Effector memory CD4-positive, alpha-beta T cell (primary cell): ENCODE data around the gene C20orf144.
A peak's percentile ranks its signal among the peaks of the same experiment; 100 is the strongest.

Experiments
- DNase-seq, 3 donors: peaks; one replicate each; pipeline ENCODE4 v3.0.0-alpha.2; 2020
- H3K27ac ChIP-seq: 2 replicates; pipeline ENCODE4 v1.7.0; 2013; ENCODE audit warnings: mild to moderate bottlenecking, low read length, moderate library complexity; ENCODE audit not compliant: insufficient read depth, poor library complexity, severe bottlenecking
- H3K27me3 ChIP-seq: replicated peaks from 2 replicates; pipeline ENCODE4 v1.7.0; 2013; ENCODE audit warnings: mild to moderate bottlenecking, low read length; ENCODE audit not compliant: insufficient read depth, control insufficient read depth, poor library complexity, severe bottlenecking
- H3K36me3 ChIP-seq: 2 replicates; pipeline ENCODE4 v1.7.0; 2013; ENCODE audit warnings: mild to moderate bottlenecking, low read length, moderate library complexity; ENCODE audit not compliant: control insufficient read depth, insufficient read depth
- H3K4me1 ChIP-seq: 2 replicates; pipeline ENCODE4 v1.7.0; 2013; ENCODE audit warnings: low read length, mild to moderate bottlenecking; ENCODE audit not compliant: control insufficient read depth, insufficient read depth, poor library complexity, severe bottlenecking
- H3K4me3 ChIP-seq: 2 replicates; pipeline ENCODE4 v1.7.0; 2013; ENCODE audit warnings: low read length, low read depth, mild to moderate bottlenecking; ENCODE audit not compliant: insufficient read depth, poor library complexity, severe bottlenecking
- H3K9me3 ChIP-seq: 2 replicates; pipeline ENCODE4 v1.7.0; 2013; ENCODE audit warnings: mild to moderate bottlenecking, low read length, moderate library complexity; ENCODE audit not compliant: control insufficient read depth

C20orf144 gene

DNA sequence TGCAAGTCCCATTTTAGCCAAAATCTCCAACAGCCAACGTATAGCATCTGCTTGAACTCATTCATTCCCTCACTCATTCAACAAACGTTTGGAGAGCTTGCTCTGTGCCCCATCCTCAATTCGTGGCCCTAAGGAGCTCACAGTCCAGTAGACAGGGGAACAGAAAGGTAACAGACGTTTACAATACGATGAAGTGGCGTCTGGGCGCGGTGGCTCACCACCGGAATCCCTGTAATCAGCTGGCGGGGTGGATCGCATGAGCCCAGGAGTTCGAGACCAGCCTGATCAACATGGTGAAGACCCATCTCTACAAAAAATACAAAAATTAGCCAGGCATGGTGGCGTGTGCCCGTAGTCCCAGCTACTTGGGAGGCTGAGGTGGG lies 24.8 kb downstream of the C20orf144 start:
- Histone ChIP-seq H3K27ac (peak overlapping the region; percentile 27), H3K36me3 (no peaks in the 10 kb centered on the region), H3K4me1 (peaks cover 17% of the 10 kb centered on the region), H3K4me3 (peak overlapping the region; percentile 0), H3K27me3 (no peaks in the 10 kb centered on the region), H3K9me3 (no peaks in the 10 kb centered on the region)
- no peak for DNase-seq

DNA sequence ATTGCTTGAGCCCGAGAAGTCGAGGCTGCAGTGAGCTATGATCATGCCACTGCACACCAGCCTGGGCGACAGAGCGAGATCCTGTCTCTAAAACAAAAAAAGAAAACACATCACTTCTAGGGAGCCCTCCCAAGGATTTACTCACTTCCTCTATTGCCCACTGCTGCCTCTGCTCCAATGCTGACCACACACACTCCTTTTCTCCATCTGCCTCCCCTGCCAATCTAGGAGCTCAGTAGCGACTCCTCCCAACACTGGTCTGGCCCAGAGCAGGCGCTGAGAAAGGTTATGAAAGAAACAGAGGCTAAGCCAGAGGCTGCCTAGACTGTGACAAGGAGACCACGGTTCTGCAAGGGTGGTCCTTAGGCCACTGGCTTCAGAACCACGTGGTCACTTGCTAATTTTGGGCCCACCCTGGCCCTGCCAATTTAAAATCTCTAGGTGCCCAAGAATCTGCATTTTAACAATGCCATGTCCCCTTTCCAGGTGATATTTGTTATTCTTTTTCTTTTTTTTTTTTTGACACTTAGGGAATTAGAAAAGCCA lies 25.3 kb downstream of the C20orf144 start:
- Histone ChIP-seq H3K4me1 (peaks cover 17% of the 10 kb centered on the region), H3K27ac (no peak overlapping the region), H3K9me3 (no peaks in the 10 kb centered on the region), H3K4me3 (no peak overlapping the region), H3K36me3 (no peaks in the 10 kb centered on the region), H3K27me3 (no peaks in the 10 kb centered on the region)
- no peak for DNase-seq

DNA sequence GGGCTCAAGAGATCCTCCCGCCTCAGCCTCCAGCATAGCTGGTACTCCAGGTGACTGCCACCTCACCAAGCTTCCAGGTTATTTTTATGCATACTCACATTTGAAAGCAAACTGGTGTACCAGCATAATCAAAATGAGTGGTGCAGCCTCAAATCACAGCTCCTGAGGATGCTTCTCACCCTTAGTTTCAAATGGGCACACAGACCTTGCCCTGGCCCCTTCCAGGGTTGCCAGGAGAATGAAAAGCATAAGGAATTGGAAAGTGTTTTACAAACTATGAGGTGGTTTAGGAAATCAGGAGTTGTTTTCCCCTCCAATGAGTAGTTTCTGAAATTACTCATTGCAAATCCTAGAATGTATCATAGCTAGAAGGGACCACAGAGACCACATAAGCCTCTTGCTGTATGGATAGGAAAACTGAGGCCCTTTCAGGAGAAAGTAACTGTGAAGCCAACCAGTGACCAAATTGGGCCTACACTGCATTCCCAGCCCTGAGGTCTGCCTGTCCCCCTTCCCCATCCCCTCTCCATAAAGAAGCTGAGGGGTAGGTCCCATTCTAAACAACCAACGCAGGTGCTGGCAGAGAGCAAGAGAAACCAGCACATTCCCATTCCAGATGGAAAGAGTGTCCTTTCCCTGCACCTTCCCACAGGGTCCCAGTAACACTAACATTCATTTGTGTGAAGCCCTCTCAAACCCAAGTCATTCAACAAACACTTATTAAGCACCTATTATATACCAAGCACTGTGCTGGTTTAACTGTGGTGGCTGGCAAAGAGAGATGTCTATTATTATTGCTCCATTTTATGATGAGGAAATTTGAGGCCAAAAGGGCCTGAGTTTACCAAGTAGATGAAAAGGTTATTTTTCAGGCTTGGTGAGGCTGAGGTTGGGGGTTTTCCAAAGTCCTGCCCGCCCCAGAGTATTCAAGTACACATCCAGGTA lies 26.1 kb downstream of the C20orf144 start:
- no peak overlapping the region for H3K4me3 ChIP-seq
- peak overlapping the region; percentile 4 for H3K27ac ChIP-seq
- no peaks in the 10 kb centered on the region for H3K27me3 ChIP-seq
- no peaks in the 10 kb centered on the region for H3K36me3 ChIP-seq
- DNase-seq = no peak
- H3K4me1 ChIP-seq = peaks cover 17% of the 10 kb centered on the region
- no peaks in the 10 kb centered on the region for H3K9me3 ChIP-seq

DNA sequence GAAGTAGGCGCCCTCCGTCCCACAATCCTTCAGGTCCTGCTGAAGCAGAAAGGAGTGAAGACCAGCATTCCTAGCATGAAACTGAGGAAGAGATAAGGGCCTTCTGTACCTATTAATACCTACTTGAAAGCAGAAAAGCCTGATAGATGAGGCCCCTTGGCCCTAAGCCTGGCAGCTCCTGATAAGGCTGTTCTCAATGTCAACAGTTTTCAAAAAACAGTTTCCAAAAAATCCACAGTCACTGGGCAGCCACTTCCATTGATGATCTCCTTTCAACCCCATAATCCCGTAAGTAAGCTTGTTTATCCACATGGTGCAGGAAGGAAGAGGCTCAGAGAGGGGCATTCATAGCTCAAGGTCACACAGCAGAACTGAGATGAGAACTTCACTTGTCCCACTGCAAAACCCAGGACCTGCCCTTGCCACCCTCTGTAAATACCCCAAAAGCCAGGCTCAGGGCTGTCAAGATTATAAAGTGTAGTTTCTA lies 26.9 kb downstream of the C20orf144 start:
- Histone ChIP-seq H3K4me3 (no peak overlapping the region), H3K4me1 (peaks cover 17% of the 10 kb centered on the region), H3K27ac (peak overlapping the region; percentile 22), H3K9me3 (no peaks in the 10 kb centered on the region), H3K27me3 (no peaks in the 10 kb centered on the region), H3K36me3 (no peaks in the 10 kb centered on the region)
- no peak for DNase-seq

DNA sequence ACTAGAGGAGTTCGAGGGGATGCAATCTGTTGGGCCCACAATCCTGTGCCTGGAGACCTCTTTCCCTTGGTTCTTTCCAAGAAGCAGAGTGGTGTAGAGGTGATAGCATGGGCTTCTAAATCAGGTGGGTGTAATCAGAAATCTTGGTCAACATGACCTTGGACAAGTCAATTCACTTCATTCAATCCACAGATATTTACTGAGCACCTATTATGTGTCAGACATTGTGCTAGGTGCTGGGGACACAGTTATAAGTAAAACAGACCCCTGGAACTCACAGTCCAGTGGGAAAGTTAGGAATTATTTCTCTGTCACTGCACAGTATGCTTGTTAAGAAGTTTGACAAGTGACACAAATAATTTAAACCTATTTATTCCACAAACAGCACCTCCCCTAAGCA lies 27.4 kb downstream of the C20orf144 start:
- H3K27me3 ChIP-seq = no peaks in the 10 kb centered on the region
- no peaks in the 10 kb centered on the region for H3K9me3 ChIP-seq
- peak overlapping the region; percentile 22 for H3K27ac ChIP-seq
- H3K36me3 ChIP-seq = no peaks in the 10 kb centered on the region
- peaks cover 14% of the 10 kb centered on the region for H3K4me1 ChIP-seq
- no peak for DNase-seq
- H3K4me3 ChIP-seq = no peak overlapping the region

DNA sequence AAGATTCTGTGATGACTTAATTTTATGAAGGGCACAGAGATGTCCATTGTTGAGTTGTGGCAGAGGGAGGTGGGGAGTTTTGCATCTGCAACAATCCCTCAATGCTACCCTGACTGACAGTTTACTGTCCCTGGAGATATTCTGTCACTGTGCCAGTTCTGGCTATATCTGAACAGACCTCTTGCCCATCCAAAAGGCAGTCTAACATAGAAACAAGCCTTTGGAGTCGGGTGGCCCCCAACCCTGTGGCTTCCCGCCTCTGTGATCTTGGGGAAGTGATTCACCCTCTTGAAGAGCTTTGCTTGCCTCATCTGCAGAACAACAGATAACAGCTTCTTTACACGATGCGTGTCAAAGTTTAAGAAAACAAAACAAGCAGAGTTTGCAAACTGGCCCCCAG lies 27.8 kb downstream of the C20orf144 start:
- Histone ChIP-seq H3K27ac (no peak overlapping the region), H3K4me1 (peaks cover 12% of the 10 kb centered on the region), H3K27me3 (no peaks in the 10 kb centered on the region), H3K4me3 (no peak overlapping the region), H3K9me3 (no peaks in the 10 kb centered on the region), H3K36me3 (no peaks in the 10 kb centered on the region)
- DNase-seq = peak in 2 of 3 donors; percentile 18 to 53

DNA sequence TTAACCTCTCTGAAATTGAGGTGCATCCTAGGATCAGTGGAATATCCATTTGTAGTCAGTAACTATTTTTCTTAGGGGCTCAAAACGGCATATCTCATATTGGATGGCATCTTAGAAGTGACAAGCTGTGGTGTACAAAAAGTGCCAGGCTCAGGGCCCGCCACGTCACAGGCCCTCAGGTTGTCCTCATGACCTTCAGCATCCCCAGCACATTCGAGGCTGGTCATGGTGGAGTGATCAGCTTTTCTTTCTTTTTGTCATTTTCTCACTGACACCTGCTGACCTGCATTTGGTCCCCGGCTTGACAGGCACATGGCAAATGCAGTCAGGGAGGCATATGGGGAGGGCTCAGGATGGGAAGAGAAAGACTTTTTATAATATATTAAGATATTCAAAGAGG lies 31.2 kb downstream of the C20orf144 start:
- no peaks in the 10 kb centered on the region for H3K36me3 ChIP-seq
- H3K4me3 ChIP-seq = no peak overlapping the region
- H3K27ac ChIP-seq = no peak overlapping the region
- H3K27me3 ChIP-seq = no peaks in the 10 kb centered on the region
- DNase-seq = no peak
- no peaks in the 10 kb centered on the region for H3K4me1 ChIP-seq
- no peaks in the 10 kb centered on the region for H3K9me3 ChIP-seq

DNA sequence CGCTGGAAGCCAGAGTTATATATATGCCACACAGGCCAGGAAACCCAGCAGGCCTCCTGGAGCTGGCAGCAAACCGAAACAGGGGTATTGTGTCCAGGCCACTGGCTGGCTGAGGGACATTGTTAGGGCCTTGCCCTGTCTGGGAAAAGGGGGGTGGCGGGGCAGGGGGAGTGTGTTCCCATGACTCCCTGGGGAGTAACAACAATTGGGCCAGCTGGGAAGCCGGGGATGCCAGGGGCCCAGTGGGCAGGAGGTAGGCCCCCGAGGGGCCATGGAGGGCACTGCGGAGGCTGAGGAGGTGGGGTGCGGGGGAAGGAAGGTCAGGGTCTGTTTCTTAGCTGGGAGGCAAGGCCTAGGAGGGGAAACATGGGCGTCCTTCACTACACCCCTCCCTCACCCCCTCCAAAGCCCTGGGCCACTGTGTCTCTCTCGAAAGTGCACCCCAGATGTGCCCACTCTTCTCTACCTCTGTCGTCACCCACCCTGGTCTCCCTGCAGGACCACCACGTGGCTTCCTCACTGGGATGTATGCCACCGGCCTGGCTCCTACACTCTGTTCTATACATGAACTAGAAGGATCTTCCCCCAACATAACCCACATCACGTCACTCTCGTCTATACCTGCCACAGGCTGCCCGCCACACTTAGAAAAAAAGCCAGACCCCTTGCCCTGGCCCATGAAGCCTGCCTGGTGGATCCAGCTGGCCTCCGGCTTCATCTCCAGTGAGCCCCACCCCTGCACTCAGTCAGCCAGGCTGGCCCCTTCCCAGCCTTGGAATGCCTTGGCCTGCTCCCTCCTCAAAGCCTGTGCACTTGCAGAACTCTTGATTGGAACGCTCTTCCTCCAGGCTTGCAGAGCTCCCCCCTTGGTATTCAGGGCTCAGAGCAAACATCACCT lies 31.9 kb downstream of the C20orf144 start:
- DNase-seq = no peak

DNA sequence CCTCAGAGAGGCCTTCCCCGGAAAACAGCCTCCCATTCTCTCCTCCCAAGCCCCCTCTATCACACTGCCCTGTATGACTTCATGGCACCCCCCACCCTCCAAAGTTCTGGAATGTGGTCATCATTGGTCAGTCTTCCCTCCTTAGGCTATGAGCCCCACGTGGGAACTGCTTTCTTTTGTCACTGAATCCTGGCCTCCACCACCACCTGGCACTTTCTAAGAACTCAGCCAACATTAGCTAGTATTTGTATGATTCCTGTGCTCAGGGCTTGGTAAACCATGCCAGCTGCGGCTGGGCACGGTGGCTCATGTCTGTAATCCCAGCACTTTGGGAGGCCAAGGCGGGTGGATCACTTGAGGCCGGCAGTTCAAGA lies 32.5 kb downstream of the C20orf144 start:
- Histone ChIP-seq H3K4me1 (no peaks in the 10 kb centered on the region), H3K9me3 (no peaks in the 10 kb centered on the region), H3K27ac (no peak overlapping the region), H3K27me3 (no peaks in the 10 kb centered on the region), H3K4me3 (no peak overlapping the region), H3K36me3 (no peaks in the 10 kb centered on the region)
- DNase-seq = no peak

More for the DNA sequence above, 31.9 kb downstream of the C20orf144 start:
- no peaks in the 10 kb centered on the region for H3K27me3 ChIP-seq
- H3K4me3 ChIP-seq = no peak overlapping the region
- no peaks in the 10 kb centered on the region for H3K4me1 ChIP-seq
- no peaks in the 10 kb centered on the region for H3K36me3 ChIP-seq
- H3K9me3 ChIP-seq = no peaks in the 10 kb centered on the region
- no peak overlapping the region for H3K27ac ChIP-seq
